IMR-90 (cell line): ENCODE results near the gene SRRD. TPM values are rescaled to one million over a fixed set of nuclear protein-coding genes. Genes with fewer than 3 reads are reported as not detected.

Experiments
- ATAC-seq: fragments of 200-7000 bp; cut with Tn5 transposase; 2 replicates; pipeline ENCODE4 v1.9.1; 2020; ENCODE audit warnings: low read depth, mild to moderate bottlenecking, moderate library complexity
- BruUV-seq: library from RNA; stranded (reverse); fragments of 400-500 nt; replicated peaks from 2 replicates; lab custom pipeline; 2021; lab: Mats Ljungman, UMichigan
- CTCF ChIA-PET: fragments of 300-600 bp; formaldehyde crosslinking; extraction: SDS; loops from one replicate; lab custom pipeline; 2021; ENCODE audit warnings: antibody characterized with exemption; lab: Yijun Ruan, JAX
- POLR2A ChIA-PET: fragments of 300-600 bp; sonication (Branson Sonifier 250); formaldehyde crosslinking; loops from one replicate; lab custom pipeline; 2022; ENCODE audit warnings: antibody characterized with exemption; ENCODE audit not compliant: unreplicated experiment; lab: Charles Lee
- DNase-seq: peaks from one replicate; pipeline ENCODE4 v3.0.0; 2013
- H2AFZ ChIP-seq: replicated peaks from 2 replicates; pipeline ENCODE3; 2013; ENCODE audit warnings: low read length, mild to moderate bottlenecking; ENCODE audit not compliant: poor library complexity
- H2AK5ac ChIP-seq: 2 replicates; pipeline ENCODE4 v1.6.1; 2013; ENCODE audit warnings: low read depth, low read length, inconsistent platforms
- H2AK9ac ChIP-seq: replicated peaks from 2 replicates; pipeline ENCODE3; 2013; ENCODE audit warnings: mild to moderate bottlenecking, low read depth, low read length, moderate library complexity; ENCODE audit not compliant: poor library complexity
- H2BK120ac ChIP-seq: 2 replicates; pipeline ENCODE4 v1.6.1; 2013; ENCODE audit warnings: low read depth, low read length, inconsistent platforms
- H2BK15ac ChIP-seq: 3 replicates; pipeline ENCODE4 v1.6.1; 2013; ENCODE audit warnings: low read depth, low read length, inconsistent platforms
- H2BK20ac ChIP-seq: 2 replicates; pipeline ENCODE4 v1.6.1; 2013; ENCODE audit warnings: low read depth, mild to moderate bottlenecking, inconsistent platforms, low read length, moderate library complexity
- H2BK5ac ChIP-seq: 2 replicates; pipeline ENCODE4 v1.6.1; 2013; ENCODE audit warnings: mild to moderate bottlenecking, low read depth, low read length, inconsistent platforms; ENCODE audit not compliant: poor library complexity, severe bottlenecking
- H3K14ac ChIP-seq: replicated peaks from 2 replicates; pipeline ENCODE4 v1.6.1; 2013; ENCODE audit warnings: low read depth, low read length, inconsistent platforms
- H3K18ac ChIP-seq: 2 replicates; pipeline ENCODE4 v1.6.1; 2013; ENCODE audit warnings: low read depth, low read length, control low read depth
- H3K23ac ChIP-seq: 2 replicates; pipeline ENCODE4 v1.6.1; 2013; ENCODE audit warnings: low read depth, low read length, inconsistent platforms
- H3K27ac ChIP-seq: 2 replicates; pipeline ENCODE4 v1.5.1; 2013; ENCODE audit warnings: mild to moderate bottlenecking, control low read depth, low read length; ENCODE audit not compliant: insufficient read depth
- H3K27me3 ChIP-seq: 2 replicates; pipeline ENCODE4 v1.6.1; 2013; ENCODE audit warnings: low read length; ENCODE audit not compliant: control insufficient read depth, insufficient read depth
- H3K36me3 ChIP-seq: 2 replicates; pipeline ENCODE4 v1.6.1; 2013; ENCODE audit warnings: low read length, mixed read lengths; ENCODE audit not compliant: control insufficient read depth, insufficient read depth
- H3K4ac ChIP-seq: 2 replicates; pipeline ENCODE4 v1.6.1; 2013; ENCODE audit warnings: low read depth, low read length, inconsistent platforms
- H3K4me1 ChIP-seq: 2 replicates; pipeline ENCODE4 v1.6.1; 2013; ENCODE audit warnings: low read length, mixed read lengths; ENCODE audit not compliant: control insufficient read depth, insufficient read depth
- H3K4me2 ChIP-seq: 2 replicates; pipeline ENCODE4 v1.6.1; 2013; ENCODE audit warnings: low read depth, mild to moderate bottlenecking, control low read depth, low read length, moderate library complexity
- H3K4me3 ChIP-seq: 2 replicates; pipeline ENCODE4 v1.5.1; 2013; ENCODE audit warnings: low read depth, mild to moderate bottlenecking, control low read depth, low read length, moderate library complexity; ENCODE audit not compliant: insufficient read depth
- H3K56ac ChIP-seq: 2 replicates; pipeline ENCODE4 v1.6.1; 2013; ENCODE audit warnings: low read length, inconsistent platforms; ENCODE audit not compliant: insufficient read depth; ENCODE audit errors: extremely low read depth
- H3K79me1 ChIP-seq, 2 experiments: 2 replicates each; pipeline ENCODE4 v1.6.1; 2013; ENCODE audit warnings: low read length in 2 of 2, inconsistent platforms in 1 of 2, low read depth in 1 of 2
- H3K9ac ChIP-seq: 2 replicates; pipeline ENCODE4 v1.6.1; 2013; ENCODE audit warnings: low read depth, low read length, control low read depth
- H3K9me1 ChIP-seq: 2 replicates; pipeline ENCODE4 v1.6.1; 2013; ENCODE audit warnings: low read length, inconsistent platforms; ENCODE audit not compliant: insufficient read depth
- H3K9me3 ChIP-seq: 2 replicates; pipeline ENCODE4 v1.6.1; 2013; ENCODE audit warnings: low read length; ENCODE audit not compliant: control insufficient read depth, insufficient read depth
- H4K20me1 ChIP-seq: 2 replicates; pipeline ENCODE4 v1.6.1; 2013; ENCODE audit warnings: low read length, inconsistent platforms; ENCODE audit not compliant: insufficient read depth
- H4K5ac ChIP-seq: 2 replicates; pipeline ENCODE4 v1.6.1; 2013; ENCODE audit warnings: mild to moderate bottlenecking, low read depth, low read length, control low read depth
- H4K8ac ChIP-seq, 2 experiments: 2 replicates each; pipeline ENCODE4 v1.6.1; 2013; ENCODE audit warnings: low read depth in 2 of 2, low read length in 2 of 2, control low read depth in 1 of 2, inconsistent platforms in 1 of 2
- H4K91ac ChIP-seq: 2 replicates; pipeline ENCODE4 v1.6.1; 2013; ENCODE audit warnings: low read depth, low read length, inconsistent platforms; ENCODE audit not compliant: insufficient read depth
- BHLHE40 ChIP-seq: fragments of 150-350 bp; IDR thresholded peaks from 2 replicates; pipeline ENCODE4 v1.6.1; 2016; ENCODE audit warnings: mild to moderate bottlenecking, low read depth, low read length
- CEBPB ChIP-seq: IDR thresholded peaks from 2 replicates; pipeline ENCODE4 v1.6.1; 2012; ENCODE audit warnings: low read depth, low read length, improper control_type of control experiment
- CHD1 ChIP-seq: IDR thresholded peaks from 2 replicates; pipeline ENCODE4 v1.6.1; 2012; ENCODE audit warnings: low read depth, low read length, improper control_type of control experiment
- FOS ChIP-seq: fragments of 150-350 bp; IDR thresholded peaks from 2 replicates; pipeline ENCODE4 v1.6.1; 2016; ENCODE audit warnings: low read depth, low read length
- MAFK ChIP-seq: IDR thresholded peaks from 2 replicates; pipeline ENCODE4 v1.6.1; 2012; ENCODE audit warnings: low read depth, low read length, improper control_type of control experiment
- MXI1 ChIP-seq: IDR thresholded peaks from 2 replicates; pipeline ENCODE4 v1.6.1; 2012; ENCODE audit warnings: low read depth, mild to moderate bottlenecking, low read length, moderate library complexity, borderline replicate concordance
- POLR2A ChIP-seq: IDR thresholded peaks from 2 replicates; pipeline ENCODE4 v1.6.1; 2012; ENCODE audit warnings: mild to moderate bottlenecking, low read depth, low read length
- RAD21 ChIP-seq: IDR thresholded peaks from 2 replicates; pipeline ENCODE4 v1.6.1; 2012; ENCODE audit warnings: low read length, improper control_type of control experiment
- RCOR1 ChIP-seq: IDR thresholded peaks from 2 replicates; pipeline ENCODE4 v1.6.1; 2012; ENCODE audit warnings: mild to moderate bottlenecking, low read length, improper control_type of control experiment; ENCODE audit not compliant: insufficient replicate concordance
- RFX5 ChIP-seq: IDR thresholded peaks from 2 replicates; pipeline ENCODE4 v1.8.0; 2012; ENCODE audit warnings: low read depth, mild to moderate bottlenecking, low read length, moderate library complexity
- SMC3 ChIP-seq: fragments of 150-350 bp; IDR thresholded peaks from 2 replicates; pipeline ENCODE4 v1.6.1; 2016; ENCODE audit warnings: low read depth, mild to moderate bottlenecking, antibody characterized with exemption, low read length, moderate library complexity
- WGBS, 2 experiments: methylation state at CpG; one replicate each; pipeline versions ENCODE4 v1.1.5 to v1.1.7; 2013; ENCODE audit warnings: missing lambda C conversion rate in 2 of 2; ENCODE audit not compliant: insufficient read length in 1 of 2; ENCODE audit errors: extremely low coverage in 2 of 2; 5-methylcytosine and 5-hydroxymethylcytosine counted together
- dilution Hi-C: fragments of 300-500 bp; cut with HindIII; formaldehyde crosslinking; loops from one replicate; pipeline ENCODE4 v1.14.3; 2018; ENCODE audit warnings: low sequenced_read_pairs; ENCODE audit not compliant: unreplicated experiment
- in situ Hi-C: fragments of 300-500 bp; cut with MboI; formaldehyde crosslinking; loops from 3 replicates; pipeline ENCODE4 v1.14.3; 2019; ENCODE audit warnings: low sequenced_read_pairs, inconsistent platforms, mixed read lengths
- intact Hi-C: fragments of 100-400 bp; cut with micrococcal nuclease; formaldehyde crosslinking; loops from 2 replicates; pipeline ENCODE4 v1.10.0; 2022
- polyA plus RNA-seq, 3 experiments: library from polyadenylated mRNA; depleted of rRNA; stranded (reverse); fragments of >200 nt; gene quantifications; 2 replicates each; pipeline ENCODE4 v1.2.3, GENCODE V29; 2012; ENCODE audit warnings: low replicate concordance in 1 of 3
- total RNA-seq: library from RNA; depleted of rRNA; stranded (reverse); fragments of >200 nt; gene quantifications from 2 replicates; pipeline ENCODE4 v1.2.3, GENCODE V29; 2012
- TF ChIP-seq, protein P1 (sequence below): conservative IDR thresholded peaks from 2 replicates; pipeline ENCODE4 v1.5.1; 2012; ENCODE audit warnings: mild to moderate bottlenecking, low read depth, low read length, improper control_type of control experiment
- TF ChIP-seq, protein P2 (sequence below): fragments of 150-350 bp; IDR thresholded peaks from 2 replicates; pipeline ENCODE4 v1.6.1; 2016; ENCODE audit warnings: low read depth, mild to moderate bottlenecking, low read length, moderate library complexity, borderline replicate concordance
- TF ChIP-seq, protein P3 (sequence below): fragments of 150-350 bp; IDR thresholded peaks from 2 replicates; pipeline ENCODE4 v1.6.1; 2017; ENCODE audit warnings: mild to moderate bottlenecking, antibody characterized with exemption, low read length, low read depth

Gene SRRD
- total and polyA plus RNA-seq, 2 of the 4 experiments (the other 2 are of a cell fraction) = 18.3 to 24.0 TPM

DNA sequence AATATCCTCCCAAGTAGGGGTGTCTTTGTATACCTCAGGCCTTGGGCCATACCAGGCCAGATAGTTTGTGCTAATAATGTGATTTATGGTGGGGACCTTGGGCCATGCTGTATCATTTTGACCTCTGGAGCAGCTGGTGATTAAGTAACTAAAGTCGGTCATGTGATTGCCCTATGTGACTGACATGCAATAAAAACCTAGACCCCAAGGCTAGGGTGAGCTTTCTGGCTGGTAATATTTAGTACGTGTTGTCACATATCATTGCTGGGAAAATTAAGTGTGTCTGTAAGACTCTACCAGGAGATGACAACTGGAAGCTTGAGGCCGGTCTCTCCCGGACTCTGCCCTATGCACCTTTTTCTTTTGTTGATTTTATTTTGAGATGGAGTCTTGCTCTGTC is 41.2 kb downstream of the SRRD start:
- Histone ChIP-seq H3K4me2 (no peak overlapping the region), H4K91ac (no peak overlapping the region), H3K36me3 (peaks cover 14% of the 10 kb centered on the region), H3K18ac (no peak overlapping the region), H3K14ac (no peak overlapping the region), H3K79me1 (peaks cover 0 to 7% of the 10 kb centered on the region in 2 experiments; a peak in 2 of 4 replicates), H3K9me3 (no peaks in the 10 kb centered on the region), H4K8ac (no peak overlapping the region), H2BK15ac (no peak overlapping the region), H2AFZ (no peak overlapping the region), H3K23ac (no peak overlapping the region), H3K4me3 (no peak overlapping the region), H2AK9ac (no peak overlapping the region), H3K27ac (no peak overlapping the region), H3K56ac (no peak overlapping the region), H2BK20ac (no peak overlapping the region), H3K9me1 (peaks cover 3% of the 10 kb centered on the region; the same call in 1 of the 2 replicates), H3K4ac (no peak overlapping the region), H3K27me3 (no peaks in the 10 kb centered on the region), H4K5ac (no peak overlapping the region), H2BK120ac (no peak overlapping the region), H4K20me1 (no peaks in the 10 kb centered on the region), H3K9ac (no peak overlapping the region), H3K4me1 (no peaks in the 10 kb centered on the region), H2AK5ac (no peak overlapping the region), H2BK5ac (no peak overlapping the region)
- no TSS peak for BruUV-seq
- POLR2A ChIA-PET = no interaction called here
- in situ Hi-C loops = no loop called here
- TF ChIP-seq, protein P1, sequence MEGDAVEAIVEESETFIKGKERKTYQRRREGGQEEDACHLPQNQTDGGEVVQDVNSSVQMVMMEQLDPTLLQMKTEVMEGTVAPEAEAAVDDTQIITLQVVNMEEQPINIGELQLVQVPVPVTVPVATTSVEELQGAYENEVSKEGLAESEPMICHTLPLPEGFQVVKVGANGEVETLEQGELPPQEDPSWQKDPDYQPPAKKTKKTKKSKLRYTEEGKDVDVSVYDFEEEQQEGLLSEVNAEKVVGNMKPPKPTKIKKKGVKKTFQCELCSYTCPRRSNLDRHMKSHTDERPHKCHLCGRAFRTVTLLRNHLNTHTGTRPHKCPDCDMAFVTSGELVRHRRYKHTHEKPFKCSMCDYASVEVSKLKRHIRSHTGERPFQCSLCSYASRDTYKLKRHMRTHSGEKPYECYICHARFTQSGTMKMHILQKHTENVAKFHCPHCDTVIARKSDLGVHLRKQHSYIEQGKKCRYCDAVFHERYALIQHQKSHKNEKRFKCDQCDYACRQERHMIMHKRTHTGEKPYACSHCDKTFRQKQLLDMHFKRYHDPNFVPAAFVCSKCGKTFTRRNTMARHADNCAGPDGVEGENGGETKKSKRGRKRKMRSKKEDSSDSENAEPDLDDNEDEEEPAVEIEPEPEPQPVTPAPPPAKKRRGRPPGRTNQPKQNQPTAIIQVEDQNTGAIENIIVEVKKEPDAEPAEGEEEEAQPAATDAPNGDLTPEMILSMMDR = no peak
- TF ChIP-seq, protein P2, sequence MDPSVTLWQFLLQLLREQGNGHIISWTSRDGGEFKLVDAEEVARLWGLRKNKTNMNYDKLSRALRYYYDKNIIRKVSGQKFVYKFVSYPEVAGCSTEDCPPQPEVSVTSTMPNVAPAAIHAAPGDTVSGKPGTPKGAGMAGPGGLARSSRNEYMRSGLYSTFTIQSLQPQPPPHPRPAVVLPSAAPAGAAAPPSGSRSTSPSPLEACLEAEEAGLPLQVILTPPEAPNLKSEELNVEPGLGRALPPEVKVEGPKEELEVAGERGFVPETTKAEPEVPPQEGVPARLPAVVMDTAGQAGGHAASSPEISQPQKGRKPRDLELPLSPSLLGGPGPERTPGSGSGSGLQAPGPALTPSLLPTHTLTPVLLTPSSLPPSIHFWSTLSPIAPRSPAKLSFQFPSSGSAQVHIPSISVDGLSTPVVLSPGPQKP = no peak
- TF ChIP-seq, protein P3, sequence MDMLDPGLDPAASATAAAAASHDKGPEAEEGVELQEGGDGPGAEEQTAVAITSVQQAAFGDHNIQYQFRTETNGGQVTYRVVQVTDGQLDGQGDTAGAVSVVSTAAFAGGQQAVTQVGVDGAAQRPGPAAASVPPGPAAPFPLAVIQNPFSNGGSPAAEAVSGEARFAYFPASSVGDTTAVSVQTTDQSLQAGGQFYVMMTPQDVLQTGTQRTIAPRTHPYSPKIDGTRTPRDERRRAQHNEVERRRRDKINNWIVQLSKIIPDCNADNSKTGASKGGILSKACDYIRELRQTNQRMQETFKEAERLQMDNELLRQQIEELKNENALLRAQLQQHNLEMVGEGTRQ = no peak
- TF ChIP-seq RCOR1 = no peak
- TF ChIP-seq CHD1 = no peak
- TF ChIP-seq RFX5 = no peak
- no peak for TF ChIP-seq BHLHE40
- TF ChIP-seq MAFK = no peak
- TF ChIP-seq RAD21 = no peak
- no peak for TF ChIP-seq MXI1
- TF ChIP-seq SMC3 = no peak
- no peak for TF ChIP-seq FOS
- no peak for TF ChIP-seq POLR2A
- no peak for TF ChIP-seq CEBPB
- WGBS, 2 experiments = no CpG with 5 or more reads among the region's 4 CpGs
- CTCF ChIA-PET = no interaction called here
- intact Hi-C loops = no loop called here
- no peak for ATAC-seq
- dilution Hi-C loops = no loop called here
- no peak for DNase-seq
